CD14-positive monocyte (primary cell): ENCODE data around the gene ZNF83. TPM values are rescaled to one million over a fixed set of nuclear protein-coding genes. Genes with fewer than 3 reads are reported as not detected.

Source experiments
- DNase-seq, 3 donors: peaks; one replicate each; pipeline ENCODE4 v3.0.0-alpha.2; 2011 to 2022
- H2AFZ ChIP-seq: 2 replicates; pipeline ENCODE4 v1.6.0; 2012; ENCODE audit warnings: mild to moderate bottlenecking, low read depth, low read length, inconsistent platforms; ENCODE audit not compliant: insufficient read depth, poor library complexity, severe bottlenecking
- H3K27ac ChIP-seq, 2 donors: 1 replicate in 1 of 2; 2 replicates in 1 of 2; pipeline ENCODE4 v1.5.1; 2012 to 2013; ENCODE audit warnings: low read length in 2 of 2, control low read depth in 1 of 2, inconsistent platforms in 1 of 2, low read depth in 1 of 2, mild to moderate bottlenecking in 1 of 2
- H3K27me3 ChIP-seq, 2 donors: one replicate each; pipeline versions ENCODE4 v1.6.0 to v1.6.1; 2011 to 2013; ENCODE audit warnings: low read length in 2 of 2; ENCODE audit not compliant: control insufficient read depth in 2 of 2, insufficient read depth in 2 of 2
- H3K36me3 ChIP-seq, 2 donors: replicated peaks in 1 of 2; 1 replicate in 1 of 2; 2 replicates in 1 of 2; pipeline versions ENCODE4 v1.5.1 to v1.6.1; 2012 to 2013; ENCODE audit warnings: low read length in 2 of 2, control low read depth in 1 of 2, inconsistent platforms in 1 of 2, mild to moderate bottlenecking in 1 of 2; ENCODE audit not compliant: insufficient read depth in 2 of 2, control insufficient read depth in 1 of 2
- H3K4me1 ChIP-seq, 2 donors: 1 replicate in 1 of 2; 2 replicates in 1 of 2; pipeline versions ENCODE4 v1.5.1 to v1.6.1; 2012 to 2013; ENCODE audit warnings: low read length in 2 of 2, control low read depth in 1 of 2, inconsistent platforms in 1 of 2, mild to moderate bottlenecking in 1 of 2, moderate library complexity in 1 of 2; ENCODE audit not compliant: insufficient read depth in 2 of 2, control insufficient read depth in 1 of 2
- H3K4me2 ChIP-seq: replicated peaks from 2 replicates; pipeline ENCODE3; 2012; ENCODE audit warnings: low read length, moderate library complexity, mild to moderate bottlenecking; ENCODE audit not compliant: poor library complexity, severe bottlenecking; ENCODE audit errors: extremely low read depth
- H3K4me3 ChIP-seq, 3 experiments: fragments of 200-600 bp in 1 of 3; sonication (generic) in 1 of 3; replicated peaks in 1 of 3; 1 replicate in 2 of 3; 2 replicates in 1 of 3; pipeline ENCODE4 v1.5.1; 2011 to 2013; ENCODE audit warnings: low read length in 3 of 3, mild to moderate bottlenecking in 3 of 3, control low read depth in 2 of 3, low read depth in 2 of 3, inconsistent platforms in 1 of 3, moderate library complexity in 1 of 3
- H3K79me2 ChIP-seq: 2 replicates; pipeline ENCODE4 v1.6.0; 2012; ENCODE audit warnings: mild to moderate bottlenecking, control low read depth, inconsistent platforms, low read length, moderate library complexity; ENCODE audit not compliant: insufficient read depth
- H3K9ac ChIP-seq: 2 replicates; pipeline ENCODE4 v1.6.0; 2017; ENCODE audit warnings: low read length, mild to moderate bottlenecking; ENCODE audit not compliant: insufficient read depth, poor library complexity, severe bottlenecking
- H3K9me3 ChIP-seq, 2 donors: replicated peaks in 1 of 2; 1 replicate in 1 of 2; 2 replicates in 1 of 2; pipeline versions ENCODE4 v1.5.1 to v1.6.1; 2012 to 2013; ENCODE audit warnings: low read length in 2 of 2, control low read depth in 1 of 2; ENCODE audit not compliant: control insufficient read depth in 1 of 2, insufficient read depth in 1 of 2
- H4K20me1 ChIP-seq: 2 replicates; pipeline ENCODE4 v1.6.0; 2012; ENCODE audit warnings: mild to moderate bottlenecking, low read length, control low read depth, moderate library complexity; ENCODE audit not compliant: insufficient read depth
- H3K27ac Mint-ChIP-seq, 7 donors: one replicate each; pipeline ENCODE4 v1.8.0; 2020; ENCODE audit warnings: mild to moderate bottlenecking in 7 of 7, mixed read lengths in 7 of 7, moderate library complexity in 6 of 7, inconsistent platforms in 2 of 7
- H3K27me3 Mint-ChIP-seq, 3 donors: one replicate each; pipeline ENCODE4 v1.8.0; 2021 to 2022; ENCODE audit warnings: low read depth in 3 of 3, mild to moderate bottlenecking in 3 of 3, mixed read lengths in 3 of 3, moderate library complexity in 3 of 3, inconsistent platforms in 1 of 3
- H3K36me3 Mint-ChIP-seq, 2 donors: one replicate each; pipeline ENCODE4 v1.8.0; 2020; ENCODE audit warnings: mixed read lengths in 2 of 2, inconsistent platforms in 1 of 2, mild to moderate bottlenecking in 1 of 2
- H3K4me1 Mint-ChIP-seq: one replicate; pipeline ENCODE4 v1.8.0; 2020; ENCODE audit warnings: mild to moderate bottlenecking, mixed read lengths
- H3K4me3 Mint-ChIP-seq, 2 donors: one replicate each; pipeline ENCODE4 v1.8.0; 2020; ENCODE audit warnings: mild to moderate bottlenecking in 2 of 2, mixed read lengths in 2 of 2, moderate library complexity in 1 of 2
- H3K9me3 Mint-ChIP-seq, 7 donors: one replicate each; pipeline ENCODE4 v1.8.0; 2020 to 2022; ENCODE audit warnings: mixed read lengths in 7 of 7, mild to moderate bottlenecking in 6 of 7, moderate library complexity in 6 of 7, inconsistent platforms in 2 of 7
- CTCF ChIP-seq: fragments of 200-600 bp; IDR thresholded peaks from one replicate; pipeline ENCODE4 v1.8.0; 2022; ENCODE audit warnings: antibody characterized with exemption, mild to moderate bottlenecking
- WGBS: methylation state at CpG from one replicate; pipeline ENCODE4 v1.1.5; 2013; ENCODE audit warnings: missing lambda C conversion rate; ENCODE audit not compliant: insufficient coverage; 5-methylcytosine and 5-hydroxymethylcytosine counted together
- intact Hi-C, 2 donors: fragments of 100-400 bp; cut with micrococcal nuclease; formaldehyde crosslinking; loops; one replicate each; pipeline versions ENCODE4 v1.15.0 to v1.15.1; 2023
- polyA plus RNA-seq, 3 donors: library from polyadenylated mRNA; depleted of rRNA in 1 of 3; unstranded in 2 of 3; stranded (reverse) in 1 of 3; fragments of 300-500 nt in 2 of 3; fragments of >200 nt in 1 of 3; fragmentation: Illumina TruSeq in 2 of 3; gene quantifications; 1 replicate in 2 of 3; 2 replicates in 1 of 3; pipeline ENCODE4 v1.2.3, GENCODE V29; 2012 to 2021

Gene ZNF83
- polyA plus RNA-seq, 3 donors = 2.4 to 47.1 (median 7.2) TPM

- H3K4me3 ChIP-seq = no peak overlapping the region
- 99% methylated on average over 12 of the region's 14 CpGs for WGBS
- no peak overlapping the region for H3K27ac Mint-ChIP-seq
- peaks cover 11 to 13% of the 10 kb centered on the region in 2 donors for H3K4me1 ChIP-seq
- H3K27ac ChIP-seq = no peak overlapping the region
- H2AFZ ChIP-seq = no peak overlapping the region
- peaks cover 5 to 33% of the 10 kb centered on the region in 2 donors for H3K36me3 ChIP-seq
- H3K9ac ChIP-seq = no peak overlapping the region
- peaks cover 16% of the 10 kb centered on the region for H3K4me1 Mint-ChIP-seq
- H3K36me3 Mint-ChIP-seq = peaks cover 20 to 35% of the 10 kb centered on the region in 2 donors
- no peaks in the 10 kb centered on the region for H4K20me1 ChIP-seq
- H3K9me3 Mint-ChIP-seq = peaks cover 41 to 96% (median 89%) of the 10 kb centered on the region in 7 donors
- TF ChIP-seq CTCF = no peak
- H3K4me3 Mint-ChIP-seq = no peak overlapping the region
- peaks cover 74 to 80% of the 10 kb centered on the region in 2 donors for H3K9me3 ChIP-seq
- H3K4me2 ChIP-seq = no peak overlapping the region
- peaks cover 0 to 1% (median 0%) of the 10 kb centered on the region in 3 donors for H3K27me3 Mint-ChIP-seq
- intact Hi-C loops = no loop called here
- no peaks in the 10 kb centered on the region for H3K27me3 ChIP-seq
- peaks cover 29% of the 10 kb centered on the region for H3K79me2 ChIP-seq
- DNase-seq = no peak
Observed at GRCh38 chr19:52567921-52568320, 70.2 kb downstream of the ZNF83 start.

- H3K9ac ChIP-seq = no peak overlapping the region
- Mint-ChIP-seq H3K36me3 (peaks cover 16 to 33% of the 10 kb centered on the region in 2 donors), H3K27ac (no peak overlapping the region), H3K4me1 (peaks cover 14% of the 10 kb centered on the region), H3K27me3 (peaks cover 0 to 1% (median 0%) of the 10 kb centered on the region in 3 donors), H3K4me3 (no peak overlapping the region), H3K9me3 (peaks cover 42 to 96% (median 88%) of the 10 kb centered on the region in 7 donors)
- H3K9me3 ChIP-seq = peaks cover 74 to 81% of the 10 kb centered on the region in 2 donors
- TF ChIP-seq CTCF = no peak
- no peak overlapping the region for H2AFZ ChIP-seq
- peaks cover 16% of the 10 kb centered on the region for H3K79me2 ChIP-seq
- no peak overlapping the region for H3K27ac ChIP-seq
- peaks cover 11 to 13% of the 10 kb centered on the region in 2 donors for H3K4me1 ChIP-seq
- peaks cover 0 to 33% of the 10 kb centered on the region in 2 donors for H3K36me3 ChIP-seq
- no peak overlapping the region for H3K4me2 ChIP-seq
- peak in 1 of 3 donors; percentile 4 for DNase-seq
- H4K20me1 ChIP-seq = no peaks in the 10 kb centered on the region
- no CpG with 5 or more reads among the region's 2 CpGs for WGBS
- no peaks in the 10 kb centered on the region for H3K27me3 ChIP-seq
- no peak overlapping the region for H3K4me3 ChIP-seq
- intact Hi-C loops = no loop called here
Observed at GRCh38 chr19:52566588-52566987, 71.6 kb downstream of the ZNF83 start.
